Suppressor macrophage treated with lipopolysaccharide for 1 hour (primary cell): ENCODE data around the gene PSENEN.
"Not testable (repeated sequence)": the region's sequence is repeated elsewhere in the genome, so short reads cannot be mapped to it uniquely, and the experiment has no call there.

ENCODE experiments used
- DNase-seq, 3 donors: peaks; one replicate each; pipeline ENCODE4 v3.0.0-alpha.2; 2020 to 2022

PSENEN gene

GRCh38 chr19:35789978-35790944 is 44.8 kb downstream of the PSENEN start:
- DNase-seq, result no peak

- DNase-seq, result no peak
Observed at GRCh38 chr19:35790981-35791813, 45.7 kb downstream of the PSENEN start.

- no peak for DNase-seq
Observed at GRCh38 chr19:35791814-35792279, 46.4 kb downstream of the PSENEN start.

GRCh38 chr19:35792312-35792711 is 46.9 kb downstream of the PSENEN start:
- DNase-seq, result no peak

GRCh38 chr19:35792888-35793287 is 47.4 kb downstream of the PSENEN start:
- DNase-seq, result no peak

- DNase-seq, result peak in 2 of 3 donors; percentile 8 to 33
Observed at GRCh38 chr19:35793381-35794165, 48.1 kb downstream of the PSENEN start.

- DNase-seq, result not testable (repeated sequence)
Observed at GRCh38 chr19:35795564-35795963, 50.1 kb downstream of the PSENEN start.
